ENCODE data around the gene NRL.
"Not testable (repeated sequence)": the region's sequence is repeated elsewhere in the genome, so short reads cannot be mapped to it uniquely, and the experiment has no call there.

NRL gene

DNA sequence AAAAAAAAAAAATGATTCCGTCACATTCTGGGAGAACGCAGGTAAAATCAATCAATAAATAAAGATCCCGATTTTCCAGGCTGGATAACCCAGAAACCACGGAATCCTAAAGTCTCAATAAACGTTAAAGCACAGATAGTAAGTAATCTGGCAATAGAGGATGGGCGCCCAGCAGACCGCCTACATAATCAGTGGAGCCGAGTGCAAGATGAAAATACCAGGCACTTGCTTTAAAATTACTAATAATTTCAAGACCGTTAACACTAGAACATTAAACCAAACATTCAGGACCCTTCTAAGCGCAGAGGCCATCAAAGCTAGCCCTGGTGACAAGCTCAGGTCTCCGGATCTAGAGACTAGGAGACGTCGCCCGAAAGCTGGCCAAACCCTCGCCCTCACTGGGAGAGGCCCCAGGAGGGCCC is 1.4 kb downstream of the NRL start:
- H3K4me3 Mint-ChIP-seq = peak overlapping the region; percentile 96 to 99 (median 99)
- H3K36me3 Mint-ChIP-seq (ENCODE audit: low read depth) = peaks cover 21% of the 10 kb centered on the region
- H3K4me1 Mint-ChIP-seq = peaks cover 25% of the 10 kb centered on the region
- H3K27ac Mint-ChIP-seq = peak overlapping the region; percentile 100
- no peaks in the 10 kb centered on the region for H3K27me3 Mint-ChIP-seq (ENCODE audit: low read depth)
- H3K9me3 Mint-ChIP-seq = no peaks in the 10 kb centered on the region
- TF ChIP-seq, protein P1, sequence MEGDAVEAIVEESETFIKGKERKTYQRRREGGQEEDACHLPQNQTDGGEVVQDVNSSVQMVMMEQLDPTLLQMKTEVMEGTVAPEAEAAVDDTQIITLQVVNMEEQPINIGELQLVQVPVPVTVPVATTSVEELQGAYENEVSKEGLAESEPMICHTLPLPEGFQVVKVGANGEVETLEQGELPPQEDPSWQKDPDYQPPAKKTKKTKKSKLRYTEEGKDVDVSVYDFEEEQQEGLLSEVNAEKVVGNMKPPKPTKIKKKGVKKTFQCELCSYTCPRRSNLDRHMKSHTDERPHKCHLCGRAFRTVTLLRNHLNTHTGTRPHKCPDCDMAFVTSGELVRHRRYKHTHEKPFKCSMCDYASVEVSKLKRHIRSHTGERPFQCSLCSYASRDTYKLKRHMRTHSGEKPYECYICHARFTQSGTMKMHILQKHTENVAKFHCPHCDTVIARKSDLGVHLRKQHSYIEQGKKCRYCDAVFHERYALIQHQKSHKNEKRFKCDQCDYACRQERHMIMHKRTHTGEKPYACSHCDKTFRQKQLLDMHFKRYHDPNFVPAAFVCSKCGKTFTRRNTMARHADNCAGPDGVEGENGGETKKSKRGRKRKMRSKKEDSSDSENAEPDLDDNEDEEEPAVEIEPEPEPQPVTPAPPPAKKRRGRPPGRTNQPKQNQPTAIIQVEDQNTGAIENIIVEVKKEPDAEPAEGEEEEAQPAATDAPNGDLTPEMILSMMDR (IDR thresholded peaks at IDR 0.05; ENCODE audit: unreplicated experiment in 3 of 3) = no peak

DNA sequence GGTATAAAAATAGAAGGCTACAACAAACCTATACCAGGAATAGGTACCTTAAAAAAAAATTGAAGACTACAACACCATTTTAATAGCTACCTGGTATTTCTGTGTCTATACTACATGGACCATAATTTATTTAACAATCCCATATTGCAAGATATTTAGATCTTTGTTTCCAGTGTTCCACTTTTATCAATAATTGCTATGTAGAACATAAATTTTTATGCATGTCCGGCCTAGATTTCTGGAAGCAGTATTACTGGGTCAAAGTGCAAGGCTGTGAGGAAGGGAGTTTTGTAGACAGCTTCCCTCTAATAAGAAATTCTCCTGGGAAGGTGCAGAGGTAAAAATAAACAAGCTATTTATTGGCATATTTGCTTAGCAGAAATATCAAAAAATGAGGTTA is 4.2 kb downstream of the NRL start:
- H3K27ac Mint-ChIP-seq = peak overlapping the region in 1 of 3 experiments; percentile 35
- H3K36me3 Mint-ChIP-seq (ENCODE audit: low read depth) = peaks cover 4% of the 10 kb centered on the region
- peaks cover 12% of the 10 kb centered on the region for H3K4me1 Mint-ChIP-seq
- no peaks in the 10 kb centered on the region for H3K9me3 Mint-ChIP-seq
- H3K27me3 Mint-ChIP-seq (ENCODE audit: low read depth) = no peaks in the 10 kb centered on the region
- TF ChIP-seq, protein P1 (IDR thresholded peaks at IDR 0.05; ENCODE audit: unreplicated experiment in 3 of 3) = no peak
- H3K4me3 Mint-ChIP-seq = peak overlapping the region in 2 of 3 experiments; percentile 7 to 40

DNA sequence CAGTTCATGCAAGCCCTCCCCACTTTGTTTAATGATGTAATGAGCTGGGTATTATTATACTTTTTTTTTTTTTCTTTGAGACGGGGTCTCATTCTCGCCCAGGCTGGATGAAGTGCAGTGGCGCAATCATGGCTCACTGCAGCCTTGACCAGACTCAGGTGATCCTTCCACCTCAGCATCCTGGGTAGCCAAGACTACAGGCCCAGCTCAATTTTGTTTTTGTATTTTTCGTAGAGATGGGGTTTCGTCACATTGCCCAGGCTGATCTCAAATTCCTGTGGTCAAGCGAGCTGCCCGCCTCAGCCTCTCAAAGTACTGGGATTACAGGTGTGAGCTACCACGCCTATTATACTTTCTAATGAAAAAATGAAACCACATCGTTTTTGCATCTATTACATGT is 4.7 kb downstream of the NRL start:
- no peaks in the 10 kb centered on the region for H3K27me3 Mint-ChIP-seq (ENCODE audit: low read depth)
- no peaks in the 10 kb centered on the region for H3K9me3 Mint-ChIP-seq
- TF ChIP-seq, protein P1 (IDR thresholded peaks at IDR 0.05; ENCODE audit: unreplicated experiment in 3 of 3) = no peak
- peaks cover 8% of the 10 kb centered on the region for H3K4me1 Mint-ChIP-seq
- H3K36me3 Mint-ChIP-seq (ENCODE audit: low read depth) = no peaks in the 10 kb centered on the region
- H3K4me3 Mint-ChIP-seq = no peak overlapping the region
- H3K27ac Mint-ChIP-seq = no peak overlapping the region

DNA sequence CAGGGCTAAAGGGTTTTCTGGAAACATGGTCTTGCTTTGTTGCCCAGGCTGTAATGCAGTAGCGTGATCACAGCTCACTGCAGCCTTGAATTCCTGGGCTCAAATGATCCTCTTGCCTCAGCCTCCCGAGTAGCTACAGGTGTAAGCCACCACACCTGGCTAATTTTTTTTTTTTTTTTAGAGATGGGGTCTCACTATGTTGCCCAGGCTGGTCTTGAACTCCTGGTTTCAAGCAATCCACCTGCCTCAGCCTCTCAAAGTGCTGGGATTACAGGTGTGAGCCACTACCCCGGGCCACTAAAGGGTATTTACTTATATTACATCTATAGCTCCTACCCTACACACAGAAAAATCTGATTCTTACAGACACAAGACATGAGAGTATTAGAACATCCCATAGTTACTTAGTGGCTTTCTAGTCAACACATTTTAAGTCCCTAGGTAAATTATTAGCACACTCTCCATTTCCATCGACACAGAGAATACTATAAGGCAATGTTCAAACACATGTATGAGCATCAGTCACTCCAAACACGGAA is 6.3 kb downstream of the NRL start:
- H3K4me3 Mint-ChIP-seq = peak overlapping the region in 1 of 3 experiments; percentile 6
- peak overlapping the region; percentile 29 to 59 (median 53) for H3K27ac Mint-ChIP-seq
- peaks cover 6% of the 10 kb centered on the region for H3K4me1 Mint-ChIP-seq
- H3K36me3 Mint-ChIP-seq (ENCODE audit: low read depth) = peaks cover 11% of the 10 kb centered on the region
- H3K9me3 Mint-ChIP-seq = no peaks in the 10 kb centered on the region
- TF ChIP-seq, protein P1 (IDR thresholded peaks at IDR 0.05; ENCODE audit: unreplicated experiment in 3 of 3) = no peak
- no peaks in the 10 kb centered on the region for H3K27me3 Mint-ChIP-seq (ENCODE audit: low read depth)

DNA sequence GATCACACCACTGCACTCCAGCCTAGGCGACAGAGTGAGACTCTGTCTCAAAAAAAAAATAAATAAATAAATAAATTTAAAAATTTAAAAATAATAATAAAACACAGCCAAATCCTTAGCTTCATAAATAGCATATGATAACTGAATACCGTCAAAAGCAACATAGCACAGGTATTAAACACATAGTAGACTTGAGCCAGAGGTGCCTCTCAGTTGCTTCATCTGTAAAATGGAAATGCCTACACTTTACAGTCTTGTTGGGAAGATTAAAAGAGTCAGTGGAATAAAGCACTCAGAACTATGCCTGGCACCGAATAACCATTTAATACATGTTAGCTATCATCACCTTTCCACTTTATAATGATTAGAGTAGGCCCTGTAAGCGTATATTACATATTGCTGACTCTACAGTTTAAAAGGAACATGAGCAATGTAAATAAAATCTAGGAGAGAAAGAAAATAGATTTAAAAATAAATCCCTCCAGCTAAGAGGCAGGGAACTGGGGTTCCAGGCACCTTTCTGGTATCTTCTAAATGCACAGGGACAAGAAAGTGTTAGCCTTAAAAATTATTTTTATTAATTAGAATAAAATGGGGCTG is 8.0 kb downstream of the NRL start:
- Mint-ChIP-seq H3K36me3 (ENCODE audit: low read depth) (peaks cover 15% of the 10 kb centered on the region), H3K4me3 (no peak overlapping the region), H3K27ac (no peak overlapping the region), H3K9me3 (no peaks in the 10 kb centered on the region), H3K4me1 (peaks cover 6% of the 10 kb centered on the region), H3K27me3 (ENCODE audit: low read depth) (no peaks in the 10 kb centered on the region)
- TF ChIP-seq, protein P1 (IDR thresholded peaks at IDR 0.05; ENCODE audit: unreplicated experiment in 3 of 3) = no peak

DNA sequence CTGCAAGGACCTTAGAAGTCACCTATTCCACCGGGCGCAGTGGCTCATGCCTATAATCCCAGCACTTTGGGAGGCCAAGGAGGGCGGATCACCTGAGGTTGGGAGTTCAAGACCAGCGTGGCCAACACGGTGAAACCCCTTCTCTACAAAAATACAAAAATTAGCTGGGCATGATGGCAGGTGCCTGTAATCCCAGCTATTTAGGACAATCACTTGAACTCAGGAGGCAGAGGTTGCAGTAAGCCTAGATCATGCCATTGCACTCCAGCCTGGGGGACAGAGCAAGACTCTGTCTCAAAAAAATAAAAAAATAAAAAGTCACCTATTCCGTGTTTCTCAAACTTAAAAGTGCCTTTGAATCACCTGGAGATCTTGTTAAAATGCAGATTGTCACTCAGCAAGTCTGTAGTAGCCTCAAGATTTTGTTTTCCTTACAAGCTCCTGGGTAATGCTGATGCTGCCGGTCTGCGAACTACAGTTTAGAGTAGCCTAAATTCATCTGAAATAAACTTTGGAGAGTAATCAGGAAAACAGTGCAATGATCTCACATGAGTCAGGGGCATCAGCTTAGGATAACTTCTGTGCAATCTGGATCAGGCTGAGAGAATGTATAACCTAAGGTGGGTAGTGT is 9.0 kb downstream of the NRL start:
- not testable (repeated sequence) for H3K27me3 Mint-ChIP-seq (ENCODE audit: low read depth); H3K4me3 Mint-ChIP-seq; H3K9me3 Mint-ChIP-seq; H3K4me1 Mint-ChIP-seq
- peaks cover 15% of the 10 kb centered on the region for H3K36me3 Mint-ChIP-seq (ENCODE audit: low read depth)
- H3K27ac Mint-ChIP-seq = peak overlapping the region in 1 of 3 experiments; percentile 49

Measured in nephron (organoid).